GM12873 (cell line): ENCODE data around the gene CUL4A.

Source experiments
- CTCF ChIP-seq: IDR thresholded peaks from 2 replicates; pipeline ENCODE4 v1.5.1; 2012; ENCODE audit warnings: low read depth, mild to moderate bottlenecking, moderate library complexity, low read length, control low read depth; ENCODE audit not compliant: insufficient read depth; ENCODE audit errors: missing control alignments

Gene CUL4A

GRCh38 chr13:113211774-113212173 is 2.4 kb downstream of the CUL4A start:
- TF ChIP-seq CTCF: peak; percentile 34

- TF ChIP-seq CTCF: no peak
These were observed 7.0 kb downstream of the CUL4A start for GRCh38 chr13:113216254-113217048.

- TF ChIP-seq CTCF: no peak
These were observed 9.2 kb downstream of the CUL4A start for GRCh38 chr13:113218586-113218985.

GRCh38 chr13:113219256-113219940 is 10.0 kb downstream of the CUL4A start:
- TF ChIP-seq CTCF: no peak

GRCh38 chr13:113220141-113220598 is 10.8 kb downstream of the CUL4A start:
- TF ChIP-seq CTCF: no peak

- peak; percentile 13 for TF ChIP-seq CTCF
These were observed 11.5 kb downstream of the CUL4A start for GRCh38 chr13:113220877-113221276.

GRCh38 chr13:113223070-113223469 is 13.7 kb downstream of the CUL4A start:
- TF ChIP-seq CTCF: no peak
